ENCODE data around the gene KPNB1.

Gene KPNB1

DNA sequence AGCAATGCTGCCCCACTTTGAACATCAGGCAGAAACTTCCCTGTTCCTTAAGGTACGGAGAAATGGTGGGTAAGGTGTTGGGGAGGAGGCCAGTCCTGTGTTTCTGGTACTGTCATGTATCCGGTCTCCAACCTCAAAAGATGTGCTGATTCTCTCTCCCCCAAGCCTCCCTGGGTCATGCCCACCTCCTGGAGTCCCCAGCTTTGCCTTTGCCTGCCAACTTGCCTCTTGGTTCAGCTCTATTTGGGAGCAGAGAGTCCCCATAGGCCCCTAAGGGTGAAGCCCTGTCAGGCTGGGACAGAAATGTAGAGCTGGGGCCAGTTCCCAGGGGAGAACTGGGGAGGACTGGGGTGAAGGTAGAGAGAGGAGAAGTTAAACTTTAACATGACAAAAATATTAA lies 81.7 kb downstream of the KPNB1 start:
- H3K27ac Mint-ChIP-seq, result no peak overlapping the region
- no peak overlapping the region for H3K4me3 Mint-ChIP-seq
- H3K36me3 Mint-ChIP-seq, result no peaks in the 10 kb centered on the region
- ATAC-seq, result no peak
- H3K27me3 Mint-ChIP-seq, result peaks cover 26% of the 10 kb centered on the region
- H3K9me3 Mint-ChIP-seq, result no peaks in the 10 kb centered on the region
- peaks cover 54% of the 10 kb centered on the region for H3K4me1 Mint-ChIP-seq

DNA sequence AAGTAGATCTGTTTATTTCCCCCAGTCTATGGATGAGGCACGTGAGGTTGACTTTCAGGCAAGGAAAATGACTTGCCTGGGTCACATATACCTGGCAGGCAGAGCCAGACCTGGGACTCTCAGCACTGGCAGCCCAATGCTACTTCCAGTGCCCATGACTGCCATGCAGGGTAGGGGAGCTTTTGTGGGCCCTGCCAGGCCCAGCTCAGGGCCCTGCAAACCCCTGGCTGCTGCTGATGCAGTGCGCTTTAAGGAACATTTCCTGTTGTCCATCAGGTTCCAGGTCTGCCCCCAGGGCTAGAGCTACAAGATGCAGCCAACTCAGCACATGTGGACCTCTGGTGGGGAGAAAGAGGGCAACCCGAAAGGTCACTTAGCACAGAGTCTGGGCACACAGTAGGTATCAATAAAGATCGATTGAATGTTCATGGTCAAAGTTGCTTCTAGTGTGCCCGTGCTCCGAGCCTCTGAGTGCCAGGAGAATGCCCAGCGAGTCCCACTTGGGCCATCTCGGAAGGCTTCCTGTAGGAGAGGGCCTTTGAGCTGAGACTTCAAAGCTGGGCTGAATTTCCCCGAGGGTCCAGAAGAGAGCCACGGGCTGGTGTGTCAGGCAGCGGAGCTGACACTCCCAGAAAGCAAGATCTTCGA lies 82.8 kb downstream of the KPNB1 start:
- H3K27ac Mint-ChIP-seq, result peak overlapping the region; percentile 52
- no peaks in the 10 kb centered on the region for H3K9me3 Mint-ChIP-seq
- H3K4me3 Mint-ChIP-seq, result peak overlapping the region; percentile 63
- H3K27me3 Mint-ChIP-seq, result peaks cover 15% of the 10 kb centered on the region
- no peaks in the 10 kb centered on the region for H3K36me3 Mint-ChIP-seq
- H3K4me1 Mint-ChIP-seq, result peaks cover 57% of the 10 kb centered on the region
- no peak for ATAC-seq

DNA sequence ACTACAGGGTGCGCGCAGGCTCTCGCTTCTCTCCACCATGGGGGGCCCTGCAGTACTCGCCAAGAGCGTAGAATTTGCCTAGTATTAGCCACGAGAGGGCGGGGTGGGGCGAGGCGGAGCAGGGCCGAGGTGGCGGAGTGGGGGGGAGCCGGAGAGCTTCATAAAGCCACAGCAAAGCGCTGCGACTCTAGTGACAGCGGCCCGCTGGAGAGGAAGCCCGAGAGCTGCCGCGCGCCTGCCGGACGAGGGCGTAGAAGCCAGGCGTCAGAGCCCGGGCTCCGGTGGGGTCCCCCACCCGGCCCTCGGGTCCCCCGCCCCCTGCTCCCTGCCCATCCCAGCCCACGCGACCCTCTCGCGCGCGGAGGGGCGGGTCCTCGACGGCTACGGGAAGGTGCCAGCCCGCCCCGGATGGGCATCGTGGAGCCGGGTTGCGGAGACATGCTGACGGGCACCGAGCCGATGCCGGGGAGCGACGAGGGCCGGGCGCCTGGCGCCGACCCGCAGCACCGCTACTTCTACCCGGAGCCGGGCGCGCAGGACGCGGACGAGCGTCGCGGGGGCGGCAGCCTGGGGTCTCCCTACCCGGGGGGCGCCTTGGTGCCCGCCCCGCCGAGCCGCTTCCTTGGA lies 83.4 kb downstream of the KPNB1 start, which contains the start of gene TBX21:
TBX21 (plus strand) TSS at position 190 of the 627 bp plus-strand sequence; CDS start at position 409, 219 bp downstream.
- Mint-ChIP-seq H3K36me3 (no peaks in the 10 kb centered on the region), H3K9me3 (no peaks in the 10 kb centered on the region), H3K4me3 (peak within 1 kb of the TSS; percentile 91), H3K27ac (peak within 1 kb of the TSS; percentile 65), H3K27me3 (peaks cover 10% of the 10 kb centered on the region), H3K4me1 (peaks cover 57% of the 10 kb centered on the region)
- ATAC-seq, result peak; percentile 91

DNA sequence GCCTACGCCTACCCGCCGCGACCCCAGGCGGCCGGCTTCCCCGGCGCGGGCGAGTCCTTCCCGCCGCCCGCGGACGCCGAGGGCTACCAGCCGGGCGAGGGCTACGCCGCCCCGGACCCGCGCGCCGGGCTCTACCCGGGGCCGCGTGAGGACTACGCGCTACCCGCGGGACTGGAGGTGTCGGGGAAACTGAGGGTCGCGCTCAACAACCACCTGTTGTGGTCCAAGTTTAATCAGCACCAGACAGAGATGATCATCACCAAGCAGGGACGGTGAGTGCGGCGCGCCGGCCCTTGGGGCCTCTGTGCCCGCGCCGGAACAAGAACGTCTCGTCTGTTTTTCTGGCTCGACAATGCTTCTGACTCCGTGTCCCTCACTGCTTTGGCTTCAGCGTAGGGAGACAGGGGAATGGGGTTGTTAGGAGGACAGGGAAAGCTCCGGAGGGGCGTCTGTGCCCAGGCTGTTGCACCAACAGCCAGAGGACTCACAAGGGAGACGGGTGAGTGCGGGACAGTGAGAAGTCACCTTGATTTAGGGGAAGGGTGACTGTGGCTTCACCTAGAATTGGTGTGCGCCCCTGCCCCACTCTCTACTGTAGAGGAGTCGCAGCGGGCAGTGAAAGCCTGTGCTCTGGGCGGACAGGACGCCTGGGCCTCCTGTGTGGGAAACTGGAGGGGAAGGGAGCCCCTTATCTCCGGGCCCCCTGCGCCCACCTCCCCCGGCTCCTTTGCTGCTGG lies 84.1 kb downstream of the KPNB1 start:
- H3K36me3 Mint-ChIP-seq, result no peaks in the 10 kb centered on the region
- peaks cover 57% of the 10 kb centered on the region for H3K4me1 Mint-ChIP-seq
- H3K4me3 Mint-ChIP-seq, result peak overlapping the region; percentile 91
- peak; percentile 29 for ATAC-seq
- no peaks in the 10 kb centered on the region for H3K9me3 Mint-ChIP-seq
- peaks cover 3% of the 10 kb centered on the region for H3K27me3 Mint-ChIP-seq
- H3K27ac Mint-ChIP-seq, result peak overlapping the region; percentile 65

DNA sequence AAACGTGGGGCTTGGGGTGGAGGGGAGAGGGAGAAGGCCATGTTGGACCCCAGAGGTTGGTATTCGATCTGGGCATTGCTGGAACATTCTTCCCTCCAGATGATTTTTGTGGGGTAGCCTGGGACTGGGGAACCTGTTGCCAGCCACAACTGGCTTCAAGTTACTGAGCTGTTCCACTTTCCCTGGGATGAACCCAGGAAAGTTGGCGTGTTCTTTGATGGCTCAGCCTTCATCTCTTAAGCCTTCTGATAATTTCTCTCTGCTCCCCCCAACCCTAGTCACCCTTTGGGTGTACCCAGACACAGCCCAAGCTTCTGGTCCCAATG lies 85.4 kb downstream of the KPNB1 start:
- Mint-ChIP-seq H3K4me3 (peak overlapping the region; percentile 91), H3K36me3 (no peaks in the 10 kb centered on the region), H3K27ac (peak overlapping the region; percentile 65), H3K4me1 (peaks cover 57% of the 10 kb centered on the region), H3K9me3 (no peaks in the 10 kb centered on the region), H3K27me3 (no peaks in the 10 kb centered on the region)
- no peak for ATAC-seq

Data from stimulated activated memory B cell treated with anti-CD40 and anti-IgM and Interleukin-4, amounts not matched to agents 10 μg/mL and 1 μg/mL and 100 μg/mL, for 72 hours (primary cell).